GM12878 (cell line): ENCODE data around the gene VKORC1.

Experiments used
- POLR2AphosphoS2 ChIP-seq: IDR thresholded peaks from 2 replicates; pipeline ENCODE4 v1.6.1; 2011; ENCODE audit warnings: low read depth, mild to moderate bottlenecking, low read length, improper control_type of control experiment, moderate library complexity
- TCF12 ChIP-seq: IDR thresholded peaks from 2 replicates; pipeline ENCODE4 v1.6.1; 2011; ENCODE audit warnings: low read depth, mild to moderate bottlenecking, low read length

- TF ChIP-seq TCF12 = no peak
- no peak for TF ChIP-seq POLR2AphosphoS2
These were observed 29.6 kb downstream of the VKORC1 start for GRCh38 chr16:31064882-31065461.
